Effector memory CD8-positive, alpha-beta T cell (primary cell): ENCODE data around the gene ADGRE3.
A peak's percentile ranks its signal among the peaks of the same experiment; 100 is the strongest.

Experiments
- ATAC-seq: fragments of 150-1000 bp; cut with Tn5 transposase; replicated peaks from 2 replicates; pipeline ENCODE4 v1.10.0; 2021; ENCODE audit warnings: mild to moderate bottlenecking, moderate library complexity
- DNase-seq, 3 experiments: peaks; one replicate each; pipeline ENCODE4 v3.0.0; 2021
- H3K27ac Mint-ChIP-seq, 2 donors: one replicate each; pipeline ENCODE4 v1.8.0; 2022; ENCODE audit warnings: mild to moderate bottlenecking in 2 of 2, mixed read lengths in 2 of 2, moderate library complexity in 2 of 2
- H3K27me3 Mint-ChIP-seq, 2 donors: one replicate each; pipeline ENCODE4 v1.8.0; 2022; ENCODE audit warnings: mixed read lengths in 2 of 2
- H3K36me3 Mint-ChIP-seq: one replicate; pipeline ENCODE4 v1.8.0; 2022; ENCODE audit warnings: mild to moderate bottlenecking, moderate library complexity, mixed read lengths; ENCODE audit not compliant: insufficient read depth
- H3K4me1 Mint-ChIP-seq, 2 donors: one replicate each; pipeline ENCODE4 v1.8.0; 2022; ENCODE audit warnings: low read depth in 2 of 2, mixed read lengths in 2 of 2
- H3K4me3 Mint-ChIP-seq, 2 donors: one replicate each; pipeline ENCODE4 v1.8.0; 2022; ENCODE audit warnings: mild to moderate bottlenecking in 2 of 2, mixed read lengths in 2 of 2, moderate library complexity in 2 of 2
- H3K9me3 Mint-ChIP-seq, 2 donors: one replicate each; pipeline ENCODE4 v1.8.0; 2022; ENCODE audit warnings: mixed read lengths in 2 of 2

The ADGRE3 gene

DNA sequence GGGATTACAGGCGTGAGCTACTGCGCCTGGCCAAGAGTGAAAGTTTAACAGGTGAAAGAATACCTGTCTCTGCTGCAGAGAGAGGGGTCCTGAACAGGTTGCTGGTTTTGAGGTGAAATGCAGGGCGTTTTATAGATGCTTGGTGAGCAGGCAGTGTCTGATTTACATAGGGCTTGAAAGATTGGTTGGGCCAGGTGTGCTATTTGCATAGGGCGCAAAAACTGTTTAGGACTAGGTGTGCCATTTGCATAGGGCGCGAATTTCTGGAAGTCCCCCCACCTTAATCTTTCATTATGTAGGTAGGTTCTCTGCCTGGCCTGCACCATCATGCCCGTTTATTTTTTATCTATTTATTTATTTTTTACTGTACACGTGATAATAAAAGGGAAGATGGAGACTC is 98.3 kb downstream of the ADGRE3 start:
- Mint-ChIP-seq H3K4me3 (no peak overlapping the region), H3K4me1 (peaks cover 11 to 17% of the 10 kb centered on the region in 2 donors), H3K27me3 (no peaks in the 10 kb centered on the region), H3K36me3 (no peaks in the 10 kb centered on the region), H3K27ac (no peak overlapping the region), H3K9me3 (no peaks in the 10 kb centered on the region)
- DNase-seq, result no peak
- no peak for ATAC-seq

DNA sequence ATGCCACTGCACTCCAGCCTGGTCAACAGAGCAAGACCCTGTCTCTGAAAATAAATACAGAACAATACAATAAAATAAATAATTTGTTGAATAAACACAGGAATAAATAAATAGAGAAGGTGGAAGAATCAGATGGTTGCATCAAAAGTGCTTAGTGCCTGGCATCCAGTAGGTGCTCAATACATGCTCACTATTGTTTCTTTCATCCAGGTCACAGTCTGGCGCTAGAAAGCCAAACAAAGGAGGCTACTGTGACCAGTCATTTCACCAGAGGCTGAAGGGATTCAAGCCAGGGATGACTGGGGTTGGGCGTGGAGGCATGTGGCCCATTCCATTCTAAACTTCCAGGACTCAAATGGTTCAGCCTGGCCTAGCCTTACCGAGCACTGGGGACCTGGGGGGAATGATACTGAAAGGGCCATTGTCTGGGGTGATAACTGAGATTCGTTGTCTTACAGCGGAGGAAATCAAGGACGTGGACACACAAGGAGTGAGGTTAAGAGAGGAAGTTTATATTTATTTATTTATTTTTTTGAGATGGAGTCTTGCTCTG is 99.1 kb downstream of the ADGRE3 start:
- no peak overlapping the region for H3K27ac Mint-ChIP-seq
- H3K9me3 Mint-ChIP-seq, result no peaks in the 10 kb centered on the region
- no peak overlapping the region for H3K4me3 Mint-ChIP-seq
- DNase-seq (no peak), ATAC-seq (no peak)
- no peaks in the 10 kb centered on the region for H3K36me3 Mint-ChIP-seq
- H3K4me1 Mint-ChIP-seq, result peaks cover 15 to 17% of the 10 kb centered on the region in 2 donors
- H3K27me3 Mint-ChIP-seq, result no peaks in the 10 kb centered on the region

DNA sequence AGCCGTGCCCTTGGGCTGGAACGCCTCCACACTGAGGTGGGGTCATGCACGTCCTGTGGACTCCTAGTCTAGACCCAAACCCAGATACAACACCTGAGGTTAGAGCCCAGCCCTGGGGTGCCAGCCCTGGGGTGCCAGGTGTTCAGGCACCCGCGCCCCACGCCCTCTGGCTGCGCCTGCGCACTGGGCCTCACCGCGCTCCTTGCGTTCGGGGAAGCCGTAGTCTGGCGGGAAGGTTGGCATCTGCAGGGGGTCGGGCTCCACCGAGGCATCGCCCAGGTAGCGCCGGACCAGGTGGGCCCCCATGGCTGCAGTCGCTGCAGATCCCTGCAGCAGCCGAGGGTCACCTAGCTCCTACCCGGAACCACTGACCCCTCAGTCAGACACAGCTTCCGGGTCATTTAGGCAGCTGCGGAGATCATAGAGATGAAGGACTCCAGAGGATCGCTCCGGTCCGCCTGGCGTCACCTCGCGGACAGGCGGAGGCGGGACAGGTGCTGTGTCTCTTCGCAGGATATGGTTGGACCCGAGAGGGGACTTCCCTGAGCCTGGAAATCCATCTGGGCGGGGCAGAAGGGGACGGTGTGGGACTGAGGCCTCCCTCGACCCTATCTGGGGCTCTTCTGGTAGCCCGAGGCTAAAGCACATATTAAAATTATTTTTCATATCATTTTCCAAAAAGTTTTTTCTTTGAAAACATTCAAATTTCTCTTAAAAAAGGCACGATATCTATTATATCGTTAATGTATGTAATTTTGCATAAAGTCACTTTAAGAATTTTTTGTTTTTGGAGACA is 102.8 kb downstream of the ADGRE3 start, which contains the start of gene NDUFB7:
Gene NDUFB7 (minus strand): TSS at position 372 of the 796 bp plus-strand sequence. CDS start 66 bp downstream, at position 306.
- peak; percentile 95 for ATAC-seq
- H3K4me1 Mint-ChIP-seq, result peaks cover 37 to 48% of the 10 kb centered on the region in 2 donors

DNA sequence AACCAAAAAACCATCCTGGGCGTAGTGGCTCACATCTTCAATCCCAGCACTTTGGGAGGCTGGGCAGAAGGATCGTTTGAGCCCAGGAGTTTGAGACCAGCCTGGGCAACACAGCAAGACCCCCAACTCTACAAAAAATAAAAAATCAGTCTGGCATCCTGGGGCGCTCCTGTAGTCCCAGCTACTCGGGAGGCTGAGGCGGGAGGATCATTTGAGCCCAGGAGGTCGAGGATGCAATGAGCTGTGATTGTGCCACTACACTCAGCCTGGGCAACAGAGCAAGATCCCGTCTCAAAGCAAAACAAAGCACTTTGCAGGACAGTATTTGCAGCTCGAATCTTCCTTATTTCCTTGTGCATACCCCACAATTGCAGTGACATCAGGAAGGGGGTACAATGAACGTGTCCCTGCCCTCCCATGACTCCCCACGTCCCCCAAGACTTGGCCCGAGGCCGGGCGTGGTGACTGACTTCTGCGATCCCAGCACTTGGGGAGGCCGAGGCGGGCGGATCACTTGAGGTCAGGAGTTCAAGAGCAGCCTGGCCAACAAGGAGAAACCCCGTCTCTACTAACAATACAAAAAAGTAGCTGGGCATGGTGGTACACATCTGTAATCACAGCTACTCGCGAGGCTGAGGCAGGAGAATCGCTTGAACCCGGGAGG is 103.6 kb downstream of the ADGRE3 start:
- DNase-seq (no peak), ATAC-seq (no peak)
- Mint-ChIP-seq H3K4me1 (peaks cover 44 to 54% of the 10 kb centered on the region in 2 donors), H3K27ac (peak overlapping the region; percentile 86 to 92), H3K36me3 (peaks cover 18% of the 10 kb centered on the region), H3K27me3 (no peaks in the 10 kb centered on the region), H3K4me3 (peak overlapping the region; percentile 93 to 96), H3K9me3 (no peaks in the 10 kb centered on the region)

More for the DNA sequence above, 102.8 kb downstream of the ADGRE3 start, which contains the start of gene NDUFB7:
- Mint-ChIP-seq H3K4me3 (peak within 1 kb of the TSS; percentile 93 to 96), H3K36me3 (peaks cover 11% of the 10 kb centered on the region), H3K27ac (peak within 1 kb of the TSS; percentile 86 to 92), H3K9me3 (no peaks in the 10 kb centered on the region), H3K27me3 (no peaks in the 10 kb centered on the region)
- DNase-seq, result peak; percentile 83 to 86 (median 85)
